Measurements from ENCODE around the gene CCDC24. TPM values are rescaled to one million over a fixed set of nuclear protein-coding genes. Genes with fewer than 3 reads are reported as not detected.

CCDC24 gene
- total and polyA plus RNA-seq, 10 donors, result 3.3 to 25.9 (median 5.6) TPM

- Histone ChIP-seq H3K27me3 (replicated peaks in 1 of 7) (no peaks in the 10 kb centered on the region), H3K36me3 (no peaks in the 10 kb centered on the region), H3K9me3 (no peaks in the 10 kb centered on the region), H3K4me3 (no peak overlapping the region), H3K27ac (peak overlapping the region in 1 of 8 donors; percentile 50), H3K4me1 (peaks cover 5 to 32% (median 13%) of the 10 kb centered on the region in 6 donors)
- no peak for TF ChIP-seq CTCF (IDR thresholded peaks at IDR 0.05 in 8 of 11, conservative IDR thresholded peaks at IDR 0.05 in 3 of 11)
- TF ChIP-seq POLR2A (IDR thresholded peaks at IDR 0.05), result no peak
- TF ChIP-seq POLR2AphosphoS5 (IDR thresholded peaks at IDR 0.05), result no peak
- 79 to 89% (median 85%) methylated on average over 13 of the region's 13 CpGs for whole genome bisulfite sequencing, 5 donors
- peak; percentile 50 for DNase-seq
- intact Hi-C loops (cut with DNase I; ENCODE audit: low total_unique reads), result no loop called here
Observed at GRCh38 chr1:44024903-44025525, 33.6 kb downstream of the CCDC24 start.

DNA sequence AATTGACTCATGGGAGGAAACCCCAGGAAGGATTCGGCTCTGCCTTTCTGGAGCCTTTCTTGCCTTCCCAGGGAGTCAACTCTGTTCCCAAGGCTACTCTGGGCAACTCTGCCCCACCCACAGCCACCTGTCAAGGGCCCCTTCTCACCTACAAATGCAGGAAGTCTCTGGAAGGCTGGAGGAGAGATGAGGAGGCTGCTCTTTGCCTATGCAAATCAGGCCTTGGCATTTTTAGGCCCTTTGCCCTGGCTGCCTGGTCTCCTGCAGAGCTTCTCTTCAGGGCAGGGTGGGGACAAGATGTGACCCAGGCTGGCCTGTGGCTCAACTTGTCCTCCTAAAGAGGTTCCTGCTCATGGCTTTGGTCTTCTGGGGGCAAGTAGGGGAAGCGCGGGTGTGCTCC lies 34.4 kb downstream of the CCDC24 start:
- peaks cover 5 to 39% (median 15%) of the 10 kb centered on the region in 6 donors for H3K4me1 ChIP-seq
- 69 to 92% (median 81%) methylated on average over 3 of the region's 3 CpGs for WGBS, 5 donors
- no peaks in the 10 kb centered on the region for H3K9me3 ChIP-seq
- H3K27ac ChIP-seq, result peak overlapping the region in 1 of 8 donors; percentile 50
- intact Hi-C loops (cut with DNase I; ENCODE audit: low total_unique reads), result no loop called here
- peak; percentile 50 for DNase-seq
- no peak for TF ChIP-seq POLR2A (IDR thresholded peaks at IDR 0.05)
- TF ChIP-seq POLR2AphosphoS5 (IDR thresholded peaks at IDR 0.05), result peak in 1 of 3 donors; percentile 14
- no peak for TF ChIP-seq CTCF (IDR thresholded peaks at IDR 0.05 in 8 of 11, conservative IDR thresholded peaks at IDR 0.05 in 3 of 11)
- peaks cover 0 to 5% (median 0%) of the 10 kb centered on the region in 7 donors for H3K27me3 ChIP-seq (replicated peaks in 1 of 7)
- H3K4me3 ChIP-seq, result no peak overlapping the region
- H3K36me3 ChIP-seq, result no peaks in the 10 kb centered on the region

DNA sequence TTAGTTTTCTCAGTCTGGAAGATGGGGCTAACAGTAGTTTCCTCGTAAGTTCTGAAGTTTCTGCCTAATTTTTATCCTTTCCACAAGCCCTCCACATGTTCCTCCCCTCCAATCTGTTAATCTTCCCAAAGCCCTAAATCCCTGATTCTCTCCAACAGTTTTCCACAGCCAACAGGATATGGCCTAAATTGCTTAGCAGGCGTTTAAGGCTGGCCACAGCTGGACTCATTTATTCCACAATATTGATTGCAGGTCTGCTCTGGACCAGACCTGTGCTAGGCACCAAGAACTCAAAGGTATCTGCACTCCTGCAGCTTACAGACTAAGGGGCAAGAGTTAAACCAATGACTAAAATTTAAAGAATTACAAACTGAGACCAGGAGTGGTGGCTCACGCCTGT lies 35.9 kb downstream of the CCDC24 start:
- WGBS, 5 donors, result 89 to 97% (median 93%) methylated on average over 3 of the region's 3 CpGs
- peaks cover 5 to 51% (median 27%) of the 10 kb centered on the region in 6 donors for H3K4me1 ChIP-seq
- no peak for TF ChIP-seq CTCF (IDR thresholded peaks at IDR 0.05 in 8 of 11, conservative IDR thresholded peaks at IDR 0.05 in 3 of 11)
- TF ChIP-seq POLR2A (IDR thresholded peaks at IDR 0.05), result no peak
- TF ChIP-seq POLR2AphosphoS5 (IDR thresholded peaks at IDR 0.05), result no peak
- peaks cover 0 to 15% (median 0%) of the 10 kb centered on the region in 7 donors for H3K27me3 ChIP-seq (replicated peaks in 1 of 7)
- no peak for DNase-seq
- intact Hi-C loops (cut with DNase I; ENCODE audit: low total_unique reads), result no loop called here
- H3K4me3 ChIP-seq, result no peak overlapping the region
- no peak overlapping the region for H3K27ac ChIP-seq
- no peaks in the 10 kb centered on the region for H3K36me3 ChIP-seq
- no peaks in the 10 kb centered on the region for H3K9me3 ChIP-seq

DNA sequence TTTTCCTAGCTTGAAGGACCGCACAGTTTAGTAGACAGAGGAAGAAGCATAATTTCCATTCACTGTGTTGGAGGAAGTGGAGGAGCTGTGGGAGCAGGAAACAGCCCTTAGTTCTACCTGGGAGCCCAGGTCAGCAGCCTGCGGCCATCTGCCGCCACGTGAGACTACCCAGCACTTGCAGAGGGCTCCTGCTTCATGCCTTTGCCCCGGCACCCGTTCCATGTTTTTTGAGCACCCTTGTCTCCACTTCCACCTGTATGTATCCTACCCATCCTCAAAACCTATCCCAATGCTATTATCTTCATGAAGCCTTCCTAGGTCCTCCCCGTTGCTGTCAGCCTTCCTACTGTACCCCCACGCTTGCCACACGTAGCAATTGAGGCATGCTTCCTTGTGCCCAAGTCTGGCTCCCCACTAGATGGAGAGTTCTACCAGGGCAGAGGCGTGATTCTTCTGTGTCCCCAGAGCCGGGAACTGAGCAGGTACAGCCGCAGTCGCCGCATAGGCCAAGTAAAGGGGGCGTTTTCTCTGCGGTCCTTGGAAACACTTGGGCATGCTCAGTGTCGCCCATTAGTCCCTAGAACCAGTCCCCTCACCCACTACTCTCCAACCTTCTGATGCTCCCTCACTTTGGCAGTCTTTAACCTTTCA lies 38.0 kb downstream of the CCDC24 start:
- Histone ChIP-seq H3K4me3 (peak overlapping the region; percentile 67 to 91 (median 88)), H3K36me3 (no peaks in the 10 kb centered on the region), H3K4me1 (peaks cover 5 to 50% (median 27%) of the 10 kb centered on the region in 6 donors), H3K27me3 (replicated peaks in 1 of 7) (peaks cover 0 to 15% (median 0%) of the 10 kb centered on the region in 7 donors), H3K9me3 (no peaks in the 10 kb centered on the region), H3K27ac (peak overlapping the region; percentile 82 to 92 (median 87))
- no peak for TF ChIP-seq POLR2AphosphoS5 (IDR thresholded peaks at IDR 0.05)
- TF ChIP-seq POLR2A (IDR thresholded peaks at IDR 0.05), result no peak
- TF ChIP-seq CTCF (IDR thresholded peaks at IDR 0.05 in 8 of 11, conservative IDR thresholded peaks at IDR 0.05 in 3 of 11), result no peak
- DNase-seq, result peak; percentile 56
- intact Hi-C loops (cut with DNase I; ENCODE audit: low total_unique reads), result no loop called here
- 25 to 29% (median 28%) methylated on average over 17 of the region's 17 CpGs for WGBS, 5 donors
